GM12878 (cell line): ENCODE data around the gene SCG3. TPM values are rescaled to one million over a fixed set of nuclear protein-coding genes. Genes with fewer than 3 reads are reported as not detected.

Experiments used
- ATAC-seq: fragments of 200-7000 bp; cut with Tn5 transposase; 3 replicates; pipeline ENCODE4 v1.9.1; 2020; ENCODE audit warnings: mild to moderate bottlenecking, moderate library complexity
- BruUV-seq: library from RNA; stranded (reverse); fragments of 400-500 nt; replicated peaks from 2 replicates; lab custom pipeline; 2021; lab: Mats Ljungman, UMichigan
- CTCF ChIA-PET: fragments of 300-600 bp; sonication (Branson Sonifier 250); formaldehyde crosslinking; extraction: SDS; loops from one replicate; lab custom pipeline; 2021; ENCODE audit warnings: inconsistent platforms; lab: Yijun Ruan, JAX
- POLR2A ChIA-PET: fragments of 350-600 bp; formaldehyde crosslinking; extraction: SDS; loops from one replicate; lab custom pipeline; 2021; ENCODE audit warnings: inconsistent platforms; lab: Charles Lee
- RAD21 ChIA-PET: fragments of 300-600 bp; sonication (Branson Sonifier 250); formaldehyde crosslinking; loops from one replicate; lab custom pipeline; 2023; ENCODE audit warnings: antibody characterized with exemption; ENCODE audit not compliant: unreplicated experiment; lab: Charles Lee
- SMC1A ChIA-PET: fragments of 300-600 bp; sonication (Branson Sonifier 250); formaldehyde crosslinking; loops from one replicate; lab custom pipeline; 2023; ENCODE audit not compliant: unreplicated experiment, uncharacterized antibody; lab: Charles Lee
- DNase-seq: peaks from one replicate; pipeline ENCODE4 v3.0.0-alpha.2; 2011; ENCODE audit warnings: low read depth, low spot score
- FAIRE-seq: peaks from 3 replicates; lab custom pipeline; 2011; peaks lifted over from hg19 to GRCh38; lab: Jason Lieb, UNC
- H2AFZ ChIP-seq: 2 replicates; pipeline ENCODE4 v1.6.0; 2011; ENCODE audit warnings: low read depth, low read length, control low read depth; ENCODE audit not compliant: control insufficient read depth
- H3K27ac ChIP-seq: 2 replicates; pipeline ENCODE4 v1.5.1; 2011; ENCODE audit warnings: control low read depth; ENCODE audit not compliant: control insufficient read depth, insufficient read depth
- H3K27me3 ChIP-seq, 2 experiments: replicated peaks in 1 of 2; 2 replicates each; pipeline versions ENCODE4 v1.6.0 to v1.6.1; 2011; ENCODE audit warnings: low read length in 1 of 2; ENCODE audit not compliant: control insufficient read depth in 2 of 2, insufficient read depth in 2 of 2
- H3K36me3 ChIP-seq, 2 experiments: 2 replicates each; pipeline ENCODE4 v1.5.1; 2011; ENCODE audit warnings: low read length in 1 of 2; ENCODE audit not compliant: control insufficient read depth in 2 of 2, insufficient read depth in 2 of 2
- H3K4me1 ChIP-seq: 2 replicates; pipeline ENCODE4 v1.6.1; 2011; ENCODE audit warnings: mild to moderate bottlenecking, low read length, moderate library complexity, mixed read lengths; ENCODE audit not compliant: control insufficient read depth, insufficient read depth
- H3K4me2 ChIP-seq: 2 replicates; pipeline ENCODE4 v1.6.0; 2011; ENCODE audit warnings: control low read depth; ENCODE audit not compliant: control insufficient read depth, insufficient read depth
- H3K4me3 ChIP-seq: fragments of 200-600 bp; sonication (generic); 2 replicates; pipeline ENCODE4 v1.5.1; 2016
- H3K79me2 ChIP-seq: 2 replicates; pipeline ENCODE4 v1.6.0; 2011; ENCODE audit warnings: low read length; ENCODE audit not compliant: control insufficient read depth, insufficient read depth
- H3K9ac ChIP-seq: 2 replicates; pipeline ENCODE4 v1.8.0; 2011; ENCODE audit warnings: low read length, control low read depth, mixed read lengths; ENCODE audit not compliant: control insufficient read depth, insufficient read depth
- H3K9me3 ChIP-seq: replicated peaks from 3 replicates; pipeline ENCODE4 v1.5.1; 2011; ENCODE audit warnings: mild to moderate bottlenecking, low read length; ENCODE audit not compliant: control insufficient read depth, insufficient read depth
- H4K20me1 ChIP-seq: 2 replicates; pipeline ENCODE4 v1.6.0; 2011; ENCODE audit not compliant: control insufficient read depth, insufficient read depth
- CBX3 ChIP-seq: fragments of 200-600 bp; sonication (generic); IDR thresholded peaks from 2 replicates; pipeline ENCODE4 v1.6.1; 2016; ENCODE audit warnings: low read depth, borderline replicate concordance
- EED ChIP-seq: sonication (generic); IDR thresholded peaks from 2 replicates; pipeline ENCODE4 v1.6.1; 2016; ENCODE audit warnings: antibody characterized with exemption, low read depth
- KLF5 ChIP-seq: fragments of 450-650 bp; IDR thresholded peaks from 2 replicates; pipeline ENCODE4 v1.6.1; 2014; ENCODE audit warnings: mild to moderate bottlenecking; ENCODE audit not compliant: partially characterized antibody
- NR2F1 ChIP-seq: fragments of 450-650 bp; conservative IDR thresholded peaks from 2 replicates; pipeline ENCODE4 v1.6.1; 2017; ENCODE audit warnings: mild to moderate bottlenecking
- RFX5 ChIP-seq: IDR thresholded peaks from 2 replicates; pipeline ENCODE4 v1.6.1; 2011; ENCODE audit warnings: low read depth, low read length, improper control_type of control experiment
- SIX5 ChIP-seq: IDR thresholded peaks from 2 replicates; pipeline ENCODE4 v1.6.1; 2011; ENCODE audit warnings: mild to moderate bottlenecking, low read depth, low read length, moderate library complexity; ENCODE audit not compliant: severe bottlenecking
- SREBF1 ChIP-seq: IDR thresholded peaks from 2 replicates; pipeline ENCODE4 v1.6.1; 2012; ENCODE audit warnings: mild to moderate bottlenecking, low read length
- SUZ12 ChIP-seq: fragments of 200-600 bp; sonication (generic); IDR thresholded peaks from one replicate; pipeline ENCODE4 v1.6.1; 2018; ENCODE audit warnings: antibody characterized with exemption, mild to moderate bottlenecking; ENCODE audit not compliant: unreplicated experiment
- TCF12 ChIP-seq: IDR thresholded peaks from 2 replicates; pipeline ENCODE4 v1.6.1; 2011; ENCODE audit warnings: low read depth, mild to moderate bottlenecking, low read length
- ZNF24 ChIP-seq: fragments of 450-650 bp; IDR thresholded peaks from 2 replicates; pipeline ENCODE4 v1.6.1; 2017; ENCODE audit warnings: antibody characterized with exemption, mild to moderate bottlenecking
- ZNF622 ChIP-seq: fragments of 450-650 bp; IDR thresholded peaks from 2 replicates; pipeline ENCODE4 v1.6.1; 2017; ENCODE audit warnings: mild to moderate bottlenecking, inconsistent platforms
- WGBS: methylation state at CpG from one replicate; pipeline ENCODE4 v1.1.6; 2016; ENCODE audit warnings: low lambda C conversion rate; ENCODE audit not compliant: insufficient replicate concordance, insufficient coverage; ENCODE audit errors: missing lambda C conversion rate; 5-methylcytosine and 5-hydroxymethylcytosine counted together
- in situ Hi-C: fragments of 300-500 bp; cut with MboI; formaldehyde crosslinking; loops from 9 replicates; pipeline ENCODE4 v1.14.3; 2018; ENCODE audit warnings: mixed read lengths
- intact Hi-C: fragments of 100-400 bp; cut with micrococcal nuclease; formaldehyde crosslinking; loops from one replicate; pipeline ENCODE4 v1.14.2; 2022; ENCODE audit not compliant: unreplicated experiment
- polyA plus RNA-seq, 11 experiments: library from polyadenylated mRNA; depleted of rRNA in 4 of 11; unstranded in 6 of 11; stranded (reverse) in 5 of 11; fragments of >200 nt; fragmentation: Nextera tagmentation in 4 of 11; fragmentation: Illumina TruSeq in 1 of 11; extraction: Ambion mirVana in 4 of 11; extraction: Trizol in 1 of 11; gene quantifications; 1 replicate in 1 of 11; 2 replicates in 10 of 11; pipeline versions ENCODE4 v1.2.1 to v1.2.3, GENCODE V29; 2011 to 2016; ENCODE audit warnings: inconsistent platforms in 2 of 11, missing spikeins in 2 of 11, low read depth in 1 of 11
- total RNA-seq, 4 experiments: library from RNA; depleted of rRNA in 3 of 4; stranded (reverse); fragments of >200 nt in 3 of 4; fragmentation: Illumina TruSeq in 1 of 4; extraction: Trizol in 1 of 4; gene quantifications; 2 replicates each; pipeline versions ENCODE4 v1.2.1 to v1.2.3, GENCODE V29; 2013 to 2021
- TF ChIP-seq, protein P1 (sequence below): fragments of 450-650 bp; IDR thresholded peaks from 2 replicates; pipeline ENCODE4 v1.6.1; 2017; ENCODE audit warnings: mild to moderate bottlenecking, low read depth, inconsistent platforms; ENCODE audit not compliant: poor library complexity, severe bottlenecking
- TF ChIP-seq, protein P2 (sequence below): IDR thresholded peaks from 2 replicates; pipeline ENCODE4 v1.6.1; 2012; ENCODE audit warnings: low read depth, low read length, improper control_type of control experiment
- TF ChIP-seq, protein P3 (sequence below): fragments of 450-650 bp; IDR thresholded peaks from 2 replicates; pipeline ENCODE4 v1.6.1; 2017; ENCODE audit warnings: mild to moderate bottlenecking, moderate library complexity

The SCG3 gene
- total and polyA plus RNA-seq, 10 of the 15 experiments (the other 5 are each of a cell fraction or from before 2014, with no cell fraction given), result 0.03 to 0.15 (median 0.04) TPM; not detected in 7

DNA sequence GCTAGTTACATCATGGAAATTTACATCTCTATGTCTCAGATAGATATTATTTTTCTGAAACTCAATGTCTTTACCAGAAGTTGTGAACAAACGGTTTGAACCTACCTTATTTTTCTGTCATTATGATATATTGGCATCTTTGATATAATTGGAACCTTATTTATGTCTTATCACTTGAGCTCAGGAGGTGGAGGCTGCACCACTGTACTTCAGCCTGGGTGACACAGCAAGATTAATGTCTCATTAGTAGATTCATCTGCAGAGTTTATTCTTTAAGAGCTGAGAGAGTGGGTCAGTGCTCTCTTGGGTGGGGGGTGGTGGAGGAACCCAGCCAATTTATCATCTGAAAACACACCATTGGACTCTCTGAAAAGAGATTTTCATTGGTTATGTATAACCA lies 21.4 kb downstream of the SCG3 start:
- ATAC-seq (no peak), DNase-seq (no peak), FAIRE-seq (no peak)
- 78% methylated on average over 1 of the region's 1 CpG for WGBS
- Histone ChIP-seq H3K9me3 (no peaks in the 10 kb centered on the region; the same call in 2 of the 3 replicates), H4K20me1 (no peaks in the 10 kb centered on the region), H2AFZ (no peak overlapping the region), H3K9ac (no peak overlapping the region), H3K79me2 (no peaks in the 10 kb centered on the region), H3K4me1 (no peaks in the 10 kb centered on the region), H3K4me3 (no peak overlapping the region), H3K36me3 (no peaks in the 10 kb centered on the region), H3K4me2 (no peak overlapping the region), H3K27ac (no peak overlapping the region), H3K27me3 (no peaks in the 10 kb centered on the region)
- ChIA-PET RAD21 (no interaction called here), SMC1A (interaction anchor here (1.4 kb wide), 1 partner anchor 74 kb away, joined by 5 read pairs; no protein-coding TSS in a partner anchor), POLR2A (no interaction called here), CTCF (interaction anchor here (2.5 kb wide), 1 partner anchor 73 kb away, joined by 15 read pairs; no protein-coding TSS in a partner anchor)
- intact Hi-C loops, result no loop called here
- no peak for TF ChIP-seq ZNF24
- TF ChIP-seq, protein P1, sequence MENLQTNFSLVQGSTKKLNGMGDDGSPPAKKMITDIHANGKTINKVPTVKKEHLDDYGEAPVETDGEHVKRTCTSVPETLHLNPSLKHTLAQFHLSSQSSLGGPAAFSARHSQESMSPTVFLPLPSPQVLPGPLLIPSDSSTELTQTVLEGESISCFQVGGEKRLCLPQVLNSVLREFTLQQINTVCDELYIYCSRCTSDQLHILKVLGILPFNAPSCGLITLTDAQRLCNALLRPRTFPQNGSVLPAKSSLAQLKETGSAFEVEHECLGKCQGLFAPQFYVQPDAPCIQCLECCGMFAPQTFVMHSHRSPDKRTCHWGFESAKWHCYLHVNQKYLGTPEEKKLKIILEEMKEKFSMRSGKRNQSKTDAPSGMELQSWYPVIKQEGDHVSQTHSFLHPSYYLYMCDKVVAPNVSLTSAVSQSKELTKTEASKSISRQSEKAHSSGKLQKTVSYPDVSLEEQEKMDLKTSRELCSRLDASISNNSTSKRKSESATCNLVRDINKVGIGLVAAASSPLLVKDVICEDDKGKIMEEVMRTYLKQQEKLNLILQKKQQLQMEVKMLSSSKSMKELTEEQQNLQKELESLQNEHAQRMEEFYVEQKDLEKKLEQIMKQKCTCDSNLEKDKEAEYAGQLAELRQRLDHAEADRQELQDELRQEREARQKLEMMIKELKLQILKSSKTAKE, result no peak
- TF ChIP-seq EED, result no peak
- TF ChIP-seq RFX5, result no peak
- no peak for TF ChIP-seq CBX3
- TF ChIP-seq, protein P2, sequence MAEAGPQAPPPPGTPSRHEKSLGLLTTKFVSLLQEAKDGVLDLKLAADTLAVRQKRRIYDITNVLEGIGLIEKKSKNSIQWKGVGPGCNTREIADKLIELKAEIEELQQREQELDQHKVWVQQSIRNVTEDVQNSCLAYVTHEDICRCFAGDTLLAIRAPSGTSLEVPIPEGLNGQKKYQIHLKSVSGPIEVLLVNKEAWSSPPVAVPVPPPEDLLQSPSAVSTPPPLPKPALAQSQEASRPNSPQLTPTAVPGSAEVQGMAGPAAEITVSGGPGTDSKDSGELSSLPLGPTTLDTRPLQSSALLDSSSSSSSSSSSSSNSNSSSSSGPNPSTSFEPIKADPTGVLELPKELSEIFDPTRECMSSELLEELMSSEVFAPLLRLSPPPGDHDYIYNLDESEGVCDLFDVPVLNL, result no peak
- no peak for TF ChIP-seq ZNF622
- TF ChIP-seq, protein P3, sequence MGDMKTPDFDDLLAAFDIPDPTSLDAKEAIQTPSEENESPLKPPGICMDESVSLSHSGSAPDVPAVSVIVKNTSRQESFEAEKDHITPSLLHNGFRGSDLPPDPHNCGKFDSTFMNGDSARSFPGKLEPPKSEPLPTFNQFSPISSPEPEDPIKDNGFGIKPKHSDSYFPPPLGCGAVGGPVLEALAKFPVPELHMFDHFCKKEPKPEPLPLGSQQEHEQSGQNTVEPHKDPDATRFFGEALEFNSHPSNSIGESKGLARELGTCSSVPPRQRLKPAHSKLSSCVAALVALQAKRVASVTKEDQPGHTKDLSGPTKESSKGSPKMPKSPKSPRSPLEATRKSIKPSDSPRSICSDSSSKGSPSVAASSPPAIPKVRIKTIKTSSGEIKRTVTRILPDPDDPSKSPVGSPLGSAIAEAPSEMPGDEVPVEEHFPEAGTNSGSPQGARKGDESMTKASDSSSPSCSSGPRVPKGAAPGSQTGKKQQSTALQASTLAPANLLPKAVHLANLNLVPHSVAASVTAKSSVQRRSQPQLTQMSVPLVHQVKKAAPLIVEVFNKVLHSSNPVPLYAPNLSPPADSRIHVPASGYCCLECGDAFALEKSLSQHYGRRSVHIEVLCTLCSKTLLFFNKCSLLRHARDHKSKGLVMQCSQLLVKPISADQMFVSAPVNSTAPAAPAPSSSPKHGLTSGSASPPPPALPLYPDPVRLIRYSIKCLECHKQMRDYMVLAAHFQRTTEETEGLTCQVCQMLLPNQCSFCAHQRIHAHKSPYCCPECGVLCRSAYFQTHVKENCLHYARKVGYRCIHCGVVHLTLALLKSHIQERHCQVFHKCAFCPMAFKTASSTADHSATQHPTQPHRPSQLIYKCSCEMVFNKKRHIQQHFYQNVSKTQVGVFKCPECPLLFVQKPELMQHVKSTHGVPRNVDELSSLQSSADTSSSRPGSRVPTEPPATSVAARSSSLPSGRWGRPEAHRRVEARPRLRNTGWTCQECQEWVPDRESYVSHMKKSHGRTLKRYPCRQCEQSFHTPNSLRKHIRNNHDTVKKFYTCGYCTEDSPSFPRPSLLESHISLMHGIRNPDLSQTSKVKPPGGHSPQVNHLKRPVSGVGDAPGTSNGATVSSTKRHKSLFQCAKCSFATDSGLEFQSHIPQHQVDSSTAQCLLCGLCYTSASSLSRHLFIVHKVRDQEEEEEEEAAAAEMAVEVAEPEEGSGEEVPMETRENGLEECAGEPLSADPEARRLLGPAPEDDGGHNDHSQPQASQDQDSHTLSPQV, result no peak
- TF ChIP-seq SIX5, result no peak
- no peak for TF ChIP-seq SREBF1
- no peak for TF ChIP-seq SUZ12
- TF ChIP-seq KLF5, result no peak
- TF ChIP-seq NR2F1, result no peak
- no peak for TF ChIP-seq TCF12
- BruUV-seq, result no TSS peak
- in situ Hi-C loops, result no loop called here
